ENCODE data around the gene RTP5.
A peak's percentile ranks its signal among the peaks of the same experiment; 100 is the strongest.
"Not testable (repeated sequence)": the region's sequence is repeated elsewhere in the genome, so short reads cannot be mapped to it uniquely, and the experiment has no call there.

RTP5 gene

DNA sequence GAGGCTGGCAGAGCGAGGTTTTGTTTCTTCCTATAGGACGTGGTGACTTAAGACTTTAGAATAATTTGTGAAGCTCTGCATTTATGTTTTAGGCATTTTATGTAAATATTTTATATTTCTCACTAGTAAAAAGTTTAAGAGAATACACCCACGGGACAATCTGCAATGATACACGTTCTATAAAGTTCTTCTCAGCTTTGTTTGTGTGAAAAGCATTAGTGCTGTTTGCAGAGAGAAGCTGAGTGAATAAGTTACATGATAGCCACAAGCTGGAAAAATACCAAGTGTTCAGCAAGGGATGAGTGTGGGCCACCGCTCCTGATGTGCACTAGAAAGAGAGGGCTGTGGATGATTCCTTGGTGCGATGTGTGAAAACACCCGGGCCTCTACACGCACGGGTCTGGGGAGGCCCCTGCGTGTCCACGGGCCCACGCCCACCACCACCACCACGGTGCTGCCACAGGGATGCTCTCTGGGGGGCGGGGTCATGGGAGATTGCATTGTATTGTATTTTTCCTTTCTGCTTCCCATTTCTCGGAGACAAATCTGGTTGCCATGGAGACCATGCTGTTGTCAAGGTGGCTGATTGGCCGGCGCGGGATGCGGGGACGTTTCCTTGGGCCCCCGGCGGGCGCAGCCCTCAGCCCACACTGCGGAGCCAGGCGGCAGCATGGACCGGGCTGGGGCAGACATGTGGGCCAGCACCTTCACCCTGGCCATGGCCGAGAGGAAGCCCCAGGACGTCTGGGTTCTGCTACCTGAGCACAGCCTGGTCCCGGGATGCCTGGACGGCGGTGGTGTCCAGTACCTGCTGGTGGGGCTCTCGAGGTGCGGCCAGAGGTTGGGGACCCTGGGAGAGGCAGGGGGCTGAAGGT, at the start of gene RTP5:
RTP5 (plus strand) TSS at position 643 of the 875 bp plus-strand sequence; CDS start at position 671, 28 bp downstream.
- no peak for DNase-seq

DNA sequence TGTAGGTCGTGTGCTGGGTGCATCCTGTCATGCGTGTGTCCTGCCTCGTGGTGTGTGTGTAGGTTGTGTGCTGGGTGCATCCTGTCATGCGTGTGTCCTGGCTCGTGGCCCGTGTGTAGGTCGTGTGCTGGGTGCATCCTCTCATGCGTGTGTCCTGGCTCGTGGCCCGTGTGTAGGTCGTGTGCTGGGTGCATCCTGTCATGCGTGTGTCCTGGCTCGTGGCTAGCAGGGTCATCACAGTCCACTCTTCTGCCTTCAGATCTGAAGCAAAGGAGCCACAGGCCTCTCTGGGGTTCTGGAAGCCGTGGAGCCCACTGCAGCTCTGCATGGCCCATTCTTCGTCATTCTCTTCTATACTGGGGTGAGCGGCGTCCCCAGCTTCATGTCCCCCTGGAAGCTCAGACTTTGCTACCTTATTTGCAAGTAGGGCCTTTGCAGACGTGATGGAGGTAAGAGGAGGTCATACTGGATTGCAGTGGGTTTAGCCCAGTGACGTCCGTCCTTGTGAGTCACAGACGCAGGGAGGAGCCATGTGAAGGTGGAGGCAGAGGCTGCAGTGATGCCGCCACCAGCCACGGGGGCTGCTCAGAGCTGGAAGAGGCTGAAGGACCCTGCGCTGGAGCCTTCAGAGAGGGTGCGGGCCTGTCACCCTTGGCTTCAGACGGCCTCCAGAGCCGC, 49.4 kb upstream of the RTP5 start:
- DNase-seq, result peak in 1 of 2 donors; percentile 16

DNA sequence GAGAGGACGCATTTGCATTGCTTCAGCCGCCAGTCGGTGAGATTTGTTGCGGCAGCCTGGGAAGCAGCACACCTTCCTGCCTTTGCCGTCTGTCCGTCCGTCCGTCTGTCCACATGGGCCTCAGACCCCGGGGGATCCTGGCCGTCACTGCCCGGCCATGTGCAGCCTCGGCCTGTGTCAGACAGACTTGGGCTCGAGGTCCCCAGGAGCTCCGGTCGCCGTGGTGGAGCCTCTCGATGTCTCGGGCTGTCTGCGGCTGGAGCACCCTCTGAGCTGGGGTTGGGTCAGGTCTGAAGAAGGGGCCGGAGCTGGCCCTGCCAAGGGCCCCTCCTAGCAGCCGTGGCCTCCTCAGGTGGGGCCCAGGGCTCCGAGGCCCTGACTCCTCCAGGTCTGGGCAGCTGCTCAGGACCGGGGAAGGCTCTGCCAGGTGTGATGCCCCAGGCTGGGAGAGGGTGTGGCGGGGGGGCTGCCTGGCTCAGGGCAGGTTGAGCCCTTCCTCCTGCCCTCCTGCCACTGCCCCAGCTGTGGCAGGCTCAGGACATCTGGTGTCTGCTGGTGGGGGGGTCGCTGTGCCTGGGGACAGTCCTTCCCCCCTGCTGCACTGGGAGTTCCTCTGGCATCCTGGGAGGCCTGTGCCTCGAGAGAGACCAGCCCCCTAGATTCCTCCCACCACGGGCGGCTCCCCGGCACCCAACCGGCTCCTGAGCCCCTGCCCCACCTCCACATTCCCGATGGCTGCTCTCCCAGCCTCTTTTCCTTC, 48.7 kb upstream of the RTP5 start:
- DNase-seq, result peak in 1 of 2 donors; percentile 13

DNA sequence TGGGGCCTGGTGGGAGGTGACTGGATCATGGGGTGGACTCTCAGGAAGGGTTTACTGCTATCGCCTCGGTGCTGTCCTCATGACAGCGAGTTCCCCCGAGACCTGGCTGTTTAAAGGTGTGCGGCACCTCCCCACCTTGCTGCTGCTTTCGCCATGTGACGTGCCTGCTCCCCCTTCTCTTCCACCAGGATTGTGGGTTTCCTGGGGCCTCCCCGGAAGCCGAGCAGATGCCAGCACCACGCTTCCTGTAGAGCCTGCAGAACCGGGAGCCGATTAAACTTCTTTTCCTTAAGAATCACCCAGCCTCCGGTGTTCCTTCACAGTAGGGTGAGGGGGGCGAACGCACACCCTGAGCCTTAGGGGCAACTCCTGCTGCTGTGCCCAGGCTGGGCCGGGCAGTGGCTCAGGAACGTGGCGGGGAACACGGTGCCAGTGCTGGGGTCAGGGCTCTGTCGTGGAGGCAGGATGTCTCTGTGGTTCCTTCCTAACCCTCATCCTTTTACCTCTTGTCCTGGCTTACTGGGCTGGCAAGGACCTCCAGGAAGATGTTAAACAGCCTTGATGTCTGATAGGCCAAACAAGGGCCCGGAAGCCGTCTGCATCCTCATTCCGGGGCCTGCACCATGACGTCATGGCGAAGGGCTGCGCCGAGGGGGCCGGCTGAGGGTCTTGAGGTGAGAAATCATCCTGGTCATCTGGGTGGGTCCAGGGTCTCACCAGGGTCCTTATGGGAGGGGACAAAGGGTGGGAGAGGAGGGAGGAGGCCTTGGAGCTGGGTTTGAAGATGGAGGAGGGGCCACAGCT, 47.9 kb upstream of the RTP5 start:
- peak in 1 of 2 donors; percentile 11 for DNase-seq

DNA sequence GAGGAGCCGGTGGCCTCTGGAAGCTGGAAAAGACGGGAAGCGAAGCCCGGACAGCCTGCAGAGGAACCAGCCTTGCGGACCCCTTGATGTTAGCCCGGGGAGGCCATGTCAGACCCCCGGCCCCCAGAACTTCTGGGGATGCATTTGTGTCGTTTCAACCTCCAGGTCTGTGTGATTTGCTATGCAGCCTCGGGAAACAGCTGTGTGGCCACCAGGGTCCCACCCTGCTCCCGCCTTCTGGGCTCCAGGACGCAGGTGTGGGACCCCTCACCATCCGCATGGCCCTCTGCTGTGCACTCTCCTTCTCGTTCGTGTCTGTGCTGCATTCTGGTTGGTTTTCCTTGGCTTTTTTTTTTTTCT, 47.3 kb upstream of the RTP5 start:
- peak in 1 of 2 donors; percentile 6 for DNase-seq

DNA sequence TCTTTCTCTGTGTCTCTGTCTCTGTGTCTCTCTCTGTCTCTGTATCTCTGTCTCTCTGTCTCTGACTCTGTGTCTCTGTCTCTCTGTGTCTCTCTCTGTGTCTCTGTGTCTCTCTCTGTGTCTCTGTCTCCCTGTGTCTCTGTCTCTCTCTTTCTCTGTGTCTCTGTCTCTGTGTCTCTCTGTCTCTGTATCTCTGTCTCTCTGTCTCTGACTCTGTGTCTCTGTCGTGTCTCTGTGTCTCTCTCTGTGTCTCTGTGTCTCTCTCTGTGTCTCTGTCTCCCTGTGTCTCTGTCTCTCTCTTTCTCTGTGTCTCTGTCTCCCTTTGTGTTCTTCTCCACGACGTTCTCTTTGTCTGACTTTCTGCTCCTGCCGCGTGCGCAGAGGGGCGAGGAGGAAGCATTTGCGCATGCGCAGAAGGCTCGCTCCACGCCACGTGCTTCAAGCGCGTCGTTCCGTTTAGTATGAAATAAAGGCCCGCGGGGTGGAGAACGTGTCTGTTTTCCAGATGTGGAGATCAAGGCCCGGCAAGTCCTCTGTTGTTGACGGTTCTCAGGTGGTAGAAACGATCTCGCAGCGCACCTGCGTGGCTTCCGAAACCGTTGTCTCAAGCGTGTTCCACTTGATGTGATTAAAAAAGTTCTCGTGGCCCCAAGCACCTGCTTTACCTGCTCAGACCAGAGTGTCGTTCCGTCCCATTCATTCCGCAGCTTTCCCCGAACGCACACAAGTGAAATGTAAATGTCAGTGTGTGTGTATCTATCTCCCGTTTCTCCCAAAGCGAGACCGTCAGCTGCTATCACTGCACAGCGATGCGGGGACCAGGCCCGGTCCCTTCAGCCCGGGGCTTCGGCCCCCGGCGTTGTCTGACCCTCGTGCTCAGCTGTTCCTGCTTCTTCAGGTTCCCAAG, 45.7 kb upstream of the RTP5 start:
- DNase-seq, result not testable (repeated sequence)

DNA sequence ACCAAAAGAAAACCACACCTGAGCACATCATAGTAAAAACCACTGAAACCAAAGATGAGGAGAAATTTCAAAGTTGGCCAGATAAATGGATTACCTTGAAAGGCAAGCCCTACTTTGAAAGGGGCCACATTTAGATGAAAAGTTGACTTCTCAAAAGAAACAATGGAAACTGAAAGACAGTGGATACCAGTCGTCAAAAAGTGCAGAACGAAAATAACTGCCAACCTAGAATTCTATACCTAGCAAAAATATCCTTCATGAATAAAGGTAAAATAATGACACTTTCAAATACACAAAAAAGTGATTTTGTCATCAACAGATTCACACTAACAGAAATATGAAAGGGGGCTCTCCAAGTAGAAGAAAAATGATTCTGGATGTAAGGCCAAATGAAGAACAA, 42.1 kb upstream of the RTP5 start:
- no peak for DNase-seq

DNA sequence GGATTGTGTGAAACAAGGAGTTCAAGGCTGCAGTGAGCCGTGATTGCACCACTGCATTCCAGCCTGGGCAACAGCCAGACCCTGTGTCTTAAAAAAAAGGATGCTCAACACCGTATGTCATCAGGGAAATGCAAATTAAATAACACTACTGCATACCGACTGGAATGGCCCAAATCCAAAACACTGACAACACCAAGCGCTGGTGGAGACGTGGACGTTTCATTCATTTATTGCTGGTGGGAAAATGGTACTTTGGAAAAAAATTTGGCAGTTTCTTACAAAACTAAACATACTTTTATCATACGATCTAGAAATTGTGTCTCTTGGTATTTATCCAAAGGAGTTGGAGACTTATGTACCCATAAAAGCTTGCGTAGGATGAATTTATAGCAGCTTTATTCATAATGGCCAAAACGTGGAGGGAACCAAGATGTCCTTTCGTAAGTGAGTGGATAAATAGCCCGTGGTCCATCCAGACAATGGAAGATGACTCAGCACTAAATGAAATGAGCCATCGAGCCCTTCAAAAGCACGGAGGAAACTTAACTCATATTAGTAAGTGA, 36.3 kb upstream of the RTP5 start:
- DNase-seq, result no peak

DNA sequence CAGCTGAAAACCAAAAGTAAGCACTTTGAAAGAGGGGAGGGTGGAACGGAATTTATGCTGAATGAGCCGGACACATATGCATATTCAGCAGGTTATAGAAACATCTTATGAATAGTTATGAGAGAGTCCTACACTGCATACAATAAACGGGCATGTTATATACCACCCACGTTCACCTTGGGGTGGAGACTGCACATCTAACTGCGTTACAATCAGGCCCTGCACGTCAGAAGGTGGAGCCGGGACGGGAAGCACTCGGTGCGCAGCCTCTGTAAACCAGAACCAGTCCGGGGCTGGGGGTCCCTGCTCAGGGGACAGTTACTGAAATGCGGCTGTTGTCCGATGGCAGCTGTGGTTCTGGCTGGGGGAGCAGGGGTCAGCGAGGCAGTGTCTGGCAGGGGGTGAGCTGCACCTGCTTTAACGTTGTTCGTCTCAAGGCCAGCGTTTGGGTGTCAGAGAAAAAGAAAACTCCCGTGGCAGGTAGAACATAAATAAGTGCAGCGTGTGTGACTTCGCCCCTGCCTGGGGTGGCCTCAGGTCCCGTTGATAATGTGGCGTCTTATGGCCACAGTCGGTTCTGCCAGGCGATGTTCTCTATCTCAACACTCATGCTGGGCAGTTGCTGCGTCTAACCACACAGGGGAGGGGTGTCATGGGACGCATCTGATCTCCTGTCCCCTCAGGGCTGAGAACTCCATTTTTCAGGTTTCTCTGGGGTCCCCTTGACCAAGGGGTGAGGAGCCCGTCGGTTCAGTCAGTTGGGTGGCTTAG, 35.6 kb upstream of the RTP5 start:
- not testable (repeated sequence) for DNase-seq

DNA sequence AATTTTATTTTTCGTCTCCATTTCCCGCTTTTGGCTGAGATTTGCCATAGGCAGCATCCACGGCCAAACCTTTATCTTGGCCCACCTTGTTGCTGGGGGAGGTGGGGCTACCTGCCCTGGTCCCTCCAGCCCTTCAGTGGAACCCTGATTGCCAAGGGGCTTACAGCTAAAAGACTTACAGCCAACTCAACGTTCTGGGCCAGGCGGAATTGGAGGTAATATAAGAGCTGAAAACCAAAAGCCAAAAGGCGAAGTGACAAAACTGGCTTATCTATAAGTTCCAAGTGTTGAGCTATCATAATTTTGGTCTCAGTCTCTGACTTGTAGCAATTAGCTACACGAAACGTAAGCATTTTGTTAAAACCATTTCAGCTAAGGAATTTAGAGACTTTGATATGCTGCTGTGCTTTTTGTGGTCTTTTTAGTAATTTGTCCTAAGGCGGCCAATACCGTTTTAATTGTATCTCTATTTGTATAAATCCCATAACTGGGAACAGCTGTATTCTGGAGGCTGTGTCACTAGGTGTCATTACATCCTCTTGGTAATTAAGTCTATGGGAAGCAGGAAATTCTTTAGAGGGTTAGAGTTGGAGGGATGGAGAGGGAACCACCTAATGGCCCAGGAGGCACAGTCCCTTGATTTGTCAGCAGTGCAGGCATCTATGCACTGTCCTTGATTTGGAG, 34.9 kb upstream of the RTP5 start:
- no peak for DNase-seq

DNA sequence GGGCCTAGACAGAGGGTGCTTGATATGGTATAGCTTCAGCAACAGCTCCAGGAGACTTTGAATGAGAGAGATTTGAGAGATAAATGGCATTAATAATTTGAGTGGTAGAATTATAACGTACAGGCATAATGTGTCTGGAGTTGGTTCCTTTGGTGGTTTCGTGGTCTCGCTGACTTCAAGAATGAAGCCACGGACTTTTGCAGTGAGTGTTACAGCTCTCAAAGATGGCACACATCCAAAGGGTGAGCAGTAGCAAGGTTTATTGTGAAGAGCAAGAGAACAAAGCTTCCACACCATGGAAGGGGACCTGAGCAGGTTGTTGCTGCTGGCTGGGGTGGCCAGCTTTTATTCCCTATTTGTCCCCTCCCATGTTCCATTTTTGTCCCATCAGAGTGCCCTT, 33.9 kb upstream of the RTP5 start:
- no peak for DNase-seq

DNA sequence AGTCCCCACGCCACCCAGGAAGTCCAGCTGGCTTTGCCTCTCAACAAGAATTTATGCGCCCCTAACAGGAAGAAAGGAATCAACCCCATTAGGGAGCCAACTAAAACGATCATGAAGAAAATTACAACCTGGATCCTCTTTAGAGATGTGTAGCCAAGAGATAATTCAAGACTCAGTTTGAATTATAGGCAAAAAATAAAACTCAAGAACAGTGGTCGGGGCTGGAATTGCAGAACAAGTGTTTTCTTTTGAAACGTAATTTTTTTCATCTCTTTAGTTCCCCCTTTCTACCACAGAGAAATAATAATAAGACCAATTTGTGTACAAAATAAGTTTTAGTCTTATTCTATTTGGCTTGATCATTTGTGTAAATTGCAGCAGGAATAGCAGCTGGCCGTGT, 33.2 kb upstream of the RTP5 start:
- DNase-seq, result peak in 1 of 2 donors; percentile 12

DNA sequence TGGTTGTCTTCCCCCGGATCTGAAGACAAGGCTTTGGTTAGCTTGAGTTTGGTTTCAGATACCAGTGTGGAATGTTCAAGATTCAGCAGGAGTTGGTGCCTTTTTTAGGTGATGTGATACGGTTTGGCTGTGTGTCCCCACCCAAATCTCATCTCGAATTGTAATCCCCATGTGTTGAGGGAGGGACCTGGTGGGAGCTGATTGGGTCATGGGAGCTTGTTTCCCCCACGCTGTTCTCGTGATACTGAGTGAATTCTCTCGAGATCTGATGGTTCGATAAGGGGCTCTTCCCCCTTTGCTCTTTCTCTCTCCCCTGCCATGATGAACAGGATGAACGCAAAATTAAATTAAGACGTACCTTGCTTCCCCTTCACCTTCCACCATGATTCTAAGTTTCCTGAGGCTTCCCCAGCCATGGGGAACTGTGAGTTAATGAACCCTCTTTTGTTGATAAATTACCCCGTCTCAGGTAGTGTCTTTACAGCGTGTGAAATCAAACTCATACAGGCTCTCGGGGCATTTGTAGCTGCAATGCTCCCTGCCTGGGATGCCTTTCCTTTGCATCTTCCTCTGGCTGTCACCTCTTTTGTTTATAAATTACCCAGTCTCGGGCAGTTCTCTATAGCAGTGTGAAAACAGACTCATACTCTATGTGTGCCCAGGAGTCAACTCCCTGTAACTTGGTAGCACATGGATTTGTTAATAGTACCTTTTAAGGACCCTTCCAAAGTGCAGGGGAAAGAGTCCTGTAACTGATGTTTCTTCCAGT, 32.1 kb upstream of the RTP5 start:
- peak in 1 of 2 donors; percentile 4 for DNase-seq

DNA sequence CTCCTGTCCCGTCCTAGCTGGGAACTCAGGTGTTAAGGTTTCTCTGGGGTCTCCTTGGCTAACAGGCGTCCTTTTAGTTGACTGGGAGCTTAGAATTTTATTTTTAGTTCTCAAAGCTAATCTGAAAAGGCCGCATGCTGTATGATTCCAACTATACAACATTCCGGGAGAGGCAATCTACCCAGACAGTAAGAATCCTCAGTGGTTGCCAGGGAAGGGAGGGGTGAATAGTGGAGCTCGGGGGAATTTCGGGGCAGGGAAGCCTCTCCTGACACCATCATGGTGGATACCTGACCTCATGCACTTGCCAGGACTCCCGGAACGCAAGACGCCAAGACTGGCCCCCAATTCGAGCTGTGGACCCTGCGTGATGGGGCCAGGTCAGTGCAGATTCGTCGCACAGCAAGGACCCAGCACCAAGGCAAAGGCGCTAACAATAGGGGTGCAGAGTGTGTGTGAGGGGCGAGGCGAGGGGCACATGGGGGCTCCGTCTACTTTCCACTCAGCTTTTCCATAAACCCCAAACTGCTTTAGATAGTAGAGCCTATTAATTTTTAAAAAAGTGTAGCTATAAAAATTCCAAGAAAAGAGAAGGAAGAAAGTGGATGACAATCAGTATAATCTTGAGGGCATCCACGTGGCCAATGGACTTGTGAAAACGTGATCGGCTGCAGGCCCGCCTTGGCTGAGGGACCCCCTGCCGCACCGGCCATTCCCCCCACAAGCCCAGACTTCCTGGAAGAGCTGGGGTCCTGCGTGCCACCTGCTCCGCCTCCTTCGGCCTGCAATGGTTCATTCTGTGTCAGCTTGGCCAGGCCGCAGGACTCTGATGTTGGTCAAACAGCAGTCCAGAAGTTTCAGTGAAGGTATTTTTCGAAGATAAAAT, 28.1 kb upstream of the RTP5 start:
- DNase-seq, result peak in 1 of 2 donors; percentile 17

DNA sequence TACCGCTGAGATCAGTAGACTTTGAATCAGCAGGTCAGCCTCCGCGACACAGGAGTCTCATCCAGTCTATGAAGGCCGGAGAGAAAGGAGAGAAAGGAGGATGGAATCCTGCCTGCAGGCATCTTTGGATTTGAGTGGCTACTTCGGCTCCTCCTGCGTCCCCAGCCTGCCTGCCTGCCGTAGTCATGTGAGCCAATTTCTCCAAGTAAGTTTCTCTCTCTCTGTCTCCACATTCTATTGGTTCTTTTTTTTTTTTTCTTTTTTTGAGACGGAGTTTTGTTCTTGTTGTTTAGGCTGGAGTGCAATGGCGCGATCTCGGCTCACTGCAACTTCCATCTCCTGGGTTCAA, 27.5 kb upstream of the RTP5 start:
- DNase-seq, result no peak

DNA sequence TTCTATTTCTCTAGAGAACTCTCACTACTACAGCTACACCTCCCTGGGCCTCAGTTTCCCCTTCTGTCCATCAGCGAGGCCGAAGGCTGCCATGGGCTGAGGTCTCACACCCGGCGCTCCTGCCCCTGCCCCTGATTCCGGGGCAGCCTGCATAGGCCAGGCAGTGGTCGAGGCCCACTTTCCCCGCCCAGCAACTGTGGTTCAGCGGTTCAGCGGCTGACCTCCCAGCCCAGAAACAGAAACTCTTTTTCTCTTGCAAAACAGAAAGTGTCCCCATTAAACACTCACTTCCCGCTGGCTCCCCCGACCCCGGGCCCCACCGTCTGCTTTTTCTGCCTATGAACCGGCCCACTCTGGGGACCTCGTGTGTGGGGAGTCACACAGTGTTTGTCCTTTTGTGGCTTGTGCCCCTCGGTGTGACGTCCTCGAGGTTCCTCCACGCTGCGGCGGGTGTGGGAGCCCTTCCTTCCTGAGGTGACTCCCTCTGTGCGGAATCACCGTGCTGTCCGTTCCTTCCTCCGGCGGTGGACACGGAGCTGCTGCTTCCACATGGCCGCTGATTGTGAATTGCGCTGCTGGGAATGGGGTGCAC, 26.8 kb upstream of the RTP5 start:
- peak; percentile 43 to 60 for DNase-seq

DNA sequence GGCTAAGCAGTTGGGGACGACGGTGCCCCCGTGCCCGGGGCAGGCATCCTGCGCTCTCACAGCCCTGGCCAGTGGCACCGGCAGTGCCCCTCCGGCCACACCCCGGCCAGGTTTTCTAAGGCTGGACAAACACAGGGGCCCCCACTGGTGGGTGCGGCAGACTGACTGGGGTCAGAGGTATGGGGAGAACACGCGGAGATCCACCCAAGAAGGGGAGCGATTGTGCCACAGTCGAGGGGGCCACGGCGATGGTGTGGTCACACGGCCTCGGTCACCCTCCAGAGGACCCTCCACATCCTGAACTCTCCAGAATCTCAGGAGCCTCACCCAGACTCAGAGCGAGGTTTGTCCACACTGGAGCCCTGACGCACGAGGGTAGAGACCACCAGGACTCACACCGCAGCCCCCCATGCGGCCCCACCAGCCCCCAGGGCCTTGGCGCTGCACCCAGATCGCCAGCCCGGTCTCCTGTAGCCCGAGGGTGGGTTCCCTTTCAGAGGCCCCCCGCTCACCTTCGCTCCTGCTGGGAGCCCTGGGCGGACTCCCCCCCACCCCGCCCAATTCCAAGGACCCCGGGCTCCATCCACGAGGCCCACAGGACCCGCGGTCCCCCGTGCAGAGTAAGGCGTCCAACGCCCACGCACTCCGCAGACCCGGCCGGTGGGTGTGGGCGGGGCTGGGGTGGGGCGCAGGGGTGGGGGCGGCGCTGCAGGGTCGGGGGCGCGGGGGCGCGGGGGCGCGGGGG, 26.0 kb upstream of the RTP5 start:
- DNase-seq, result peak in 1 of 2 donors; percentile 17

Measured in stimulated activated CD4-positive, alpha-beta T cell treated with anti-CD3 and anti-CD28 coated beads, Interleukin-2, amount 100 ng/mL, for 24 hours (primary cell).